ENCODE measurements around the gene SUPT16H. TPM values are rescaled to one million over a fixed set of nuclear protein-coding genes. Genes with fewer than 3 reads are reported as not detected.

Gene SUPT16H
- polyA plus RNA-seq, 1 of the 3 experiments (the other 2 are of a cell fraction): 53.7 TPM

- TF ChIP-seq RAD21 (IDR thresholded peaks at IDR 0.05; ENCODE audit: low read length): no peak
Measured at GRCh38 chr14:21414137-21414631, 30.4 kb upstream of the SUPT16H start (continued).

- no peaks in the 10 kb centered on the region; the same call in 1 of the 2 replicates for H3K79me2 ChIP-seq (ENCODE audit: insufficient read depth)
- H3K36me3 ChIP-seq (replicated peaks in 1 of 2; ENCODE audit: control insufficient read depth in 1 of 2, insufficient read depth in 2 of 2, low read length in 1 of 2): peaks cover 85 to 93% of the 10 kb centered on the region in 2 experiments
- H3K27ac ChIP-seq (ENCODE audit: low read depth in 2 of 2, low read length in 1 of 2): peak overlapping the region in 1 of 2 experiments; percentile 60; a peak in 2 of 4 replicates
- POLR2A ChIA-PET: no interaction called here
- peaks cover 24% of the 10 kb centered on the region for H3F3A ChIP-seq (replicated peaks; ENCODE audit: insufficient read depth)
- CTCF ChIA-PET: interaction anchor here (1.3 kb wide), 1 partner anchor 393 kb away, joined by 3 read pairs; no protein-coding TSS in a partner anchor
- H3K4me1 ChIP-seq (ENCODE audit: control insufficient read depth in 1 of 2, insufficient read depth in 2 of 2, low read depth in 1 of 2, low read length in 1 of 2): 0 out of 4 replicates have a peak, but pooled peaks cover 0 to 8% of the 10 kb centered on the region in 2 experiments
- 52% methylated on average over 3 of the region's 3 CpGs for WGBS (ENCODE audit: low lambda C conversion rate)
- no peak for DNase-seq
- H4K20me1 ChIP-seq (ENCODE audit: insufficient read depth): 0 out of 2 replicates have a peak, but pooled peaks cover 3% of the 10 kb centered on the region
- H3K4me2 ChIP-seq: peak overlapping the region; percentile 7; the same call in 1 of the 2 replicates
- no peaks in the 10 kb centered on the region for H3K27me3 ChIP-seq (ENCODE audit: insufficient read depth)
- TF ChIP-seq JUND (IDR thresholded peaks at IDR 0.05) (peak; percentile 30; the same call in 1 of the 2 replicates), SMC3 (IDR thresholded peaks at IDR 0.05; ENCODE audit: low read depth, low read length) (no peak), EP300 (IDR thresholded peaks at IDR 0.05; ENCODE audit: borderline replicate concordance in 1 of 2, low read depth in 1 of 2, low read length in 1 of 2) (no peak), FOXM1 (IDR thresholded peaks at IDR 0.05; ENCODE audit: low read depth) (no peak), FOSL2 (IDR thresholded peaks at IDR 0.05; ENCODE audit: borderline replicate concordance, low read depth) (peak; percentile 68; the same call in 1 of the 2 replicates), RXRA (IDR thresholded peaks at IDR 0.05; ENCODE audit: borderline replicate concordance, low read depth) (no peak)
- TF ChIP-seq, protein P1, sequence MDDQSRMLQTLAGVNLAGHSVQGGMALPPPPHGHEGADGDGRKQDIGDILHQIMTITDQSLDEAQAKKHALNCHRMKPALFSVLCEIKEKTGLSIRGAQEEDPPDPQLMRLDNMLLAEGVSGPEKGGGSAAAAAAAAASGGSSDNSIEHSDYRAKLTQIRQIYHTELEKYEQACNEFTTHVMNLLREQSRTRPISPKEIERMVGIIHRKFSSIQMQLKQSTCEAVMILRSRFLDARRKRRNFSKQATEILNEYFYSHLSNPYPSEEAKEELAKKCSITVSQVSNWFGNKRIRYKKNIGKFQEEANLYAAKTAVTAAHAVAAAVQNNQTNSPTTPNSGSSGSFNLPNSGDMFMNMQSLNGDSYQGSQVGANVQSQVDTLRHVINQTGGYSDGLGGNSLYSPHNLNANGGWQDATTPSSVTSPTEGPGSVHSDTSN (IDR thresholded peaks at IDR 0.05): no peak
- no peaks in the 10 kb centered on the region for H3K9me3 ChIP-seq
- no peak overlapping the region for H2AFZ ChIP-seq (ENCODE audit: low read depth)
- H3K4me3 ChIP-seq (ENCODE audit: low read depth in 2 of 2, low read length in 1 of 2): no peak overlapping the region
- no peaks in the 10 kb centered on the region for H3K9me2 ChIP-seq
- H3K9ac ChIP-seq: no peak overlapping the region
Measured at GRCh38 chr14:21408147-21408546, 24.3 kb upstream of the SUPT16H start.

GRCh38 chr14:21406213-21406612, 22.4 kb upstream of the SUPT16H start:
- Histone ChIP-seq H3K4me1 (ENCODE audit: control insufficient read depth in 1 of 2, insufficient read depth in 2 of 2, low read depth in 1 of 2, low read length in 1 of 2) (0 out of 4 replicates have a peak, but pooled peaks cover 0 to 8% of the 10 kb centered on the region in 2 experiments), H3K79me2 (ENCODE audit: insufficient read depth) (no peaks in the 10 kb centered on the region; the same call in 1 of the 2 replicates), H3F3A (replicated peaks; ENCODE audit: insufficient read depth) (peaks cover 20% of the 10 kb centered on the region), H3K9me3 (no peaks in the 10 kb centered on the region), H3K4me3 (ENCODE audit: low read depth in 2 of 2, low read length in 1 of 2) (no peak overlapping the region), H3K36me3 (replicated peaks in 1 of 2; ENCODE audit: control insufficient read depth in 1 of 2, insufficient read depth in 2 of 2, low read length in 1 of 2) (peaks cover 90 to 95% of the 10 kb centered on the region in 2 experiments), H3K27me3 (ENCODE audit: insufficient read depth) (no peaks in the 10 kb centered on the region), H3K4me2 (no peak overlapping the region), H3K9me2 (no peaks in the 10 kb centered on the region), H4K20me1 (ENCODE audit: insufficient read depth) (0 out of 2 replicates have a peak, but pooled peaks cover 3% of the 10 kb centered on the region), H3K9ac (no peak overlapping the region), H2AFZ (ENCODE audit: low read depth) (no peak overlapping the region), H3K27ac (ENCODE audit: low read depth in 2 of 2, low read length in 1 of 2) (no peak overlapping the region; a peak in 1 of 4 replicates)
- TF ChIP-seq, protein P2, sequence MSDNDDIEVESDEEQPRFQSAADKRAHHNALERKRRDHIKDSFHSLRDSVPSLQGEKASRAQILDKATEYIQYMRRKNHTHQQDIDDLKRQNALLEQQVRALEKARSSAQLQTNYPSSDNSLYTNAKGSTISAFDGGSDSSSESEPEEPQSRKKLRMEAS (IDR thresholded peaks at IDR 0.05; ENCODE audit: low read depth): no peak
- TF ChIP-seq GABPA (IDR thresholded peaks at IDR 0.05; ENCODE audit: low read depth) (no peak), RAD21 (IDR thresholded peaks at IDR 0.05; ENCODE audit: low read length) (no peak), CTCF (IDR thresholded peaks at IDR 0.05) (no peak), GATA2 (CRISPR knock-in tag; IDR thresholded peaks at IDR 0.05) (no peak), FOSL2 (IDR thresholded peaks at IDR 0.05; ENCODE audit: borderline replicate concordance, low read depth) (no peak), NRF1 (IDR thresholded peaks at IDR 0.05; ENCODE audit: low read depth, low read length) (no peak), POLR2AphosphoS5 (IDR thresholded peaks at IDR 0.05; ENCODE audit: low read depth, low read length) (no peak), JUND (IDR thresholded peaks at IDR 0.05) (no peak), RXRA (IDR thresholded peaks at IDR 0.05; ENCODE audit: borderline replicate concordance, low read depth) (no peak), YY1 (IDR thresholded peaks at IDR 0.05; ENCODE audit: low read depth) (no peak), TAF1 (IDR thresholded peaks at IDR 0.05; ENCODE audit: borderline replicate concordance, low read depth, low read length) (no peak)
- TF ChIP-seq, protein P3, sequence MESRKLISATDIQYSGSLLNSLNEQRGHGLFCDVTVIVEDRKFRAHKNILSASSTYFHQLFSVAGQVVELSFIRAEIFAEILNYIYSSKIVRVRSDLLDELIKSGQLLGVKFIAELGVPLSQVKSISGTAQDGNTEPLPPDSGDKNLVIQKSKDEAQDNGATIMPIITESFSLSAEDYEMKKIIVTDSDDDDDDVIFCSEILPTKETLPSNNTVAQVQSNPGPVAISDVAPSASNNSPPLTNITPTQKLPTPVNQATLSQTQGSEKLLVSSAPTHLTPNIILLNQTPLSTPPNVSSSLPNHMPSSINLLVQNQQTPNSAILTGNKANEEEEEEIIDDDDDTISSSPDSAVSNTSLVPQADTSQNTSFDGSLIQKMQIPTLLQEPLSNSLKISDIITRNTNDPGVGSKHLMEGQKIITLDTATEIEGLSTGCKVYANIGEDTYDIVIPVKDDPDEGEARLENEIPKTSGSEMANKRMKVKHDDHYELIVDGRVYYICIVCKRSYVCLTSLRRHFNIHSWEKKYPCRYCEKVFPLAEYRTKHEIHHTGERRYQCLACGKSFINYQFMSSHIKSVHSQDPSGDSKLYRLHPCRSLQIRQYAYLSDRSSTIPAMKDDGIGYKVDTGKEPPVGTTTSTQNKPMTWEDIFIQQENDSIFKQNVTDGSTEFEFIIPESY (IDR thresholded peaks at IDR 0.05; ENCODE audit: borderline replicate concordance, low read depth): no peak
- POLR2A ChIA-PET: no interaction called here
- no peak for DNase-seq
- CTCF ChIA-PET: interaction anchor here (0.7 to 1.2 kb wide), 3 partner anchors 13 to 21 kb away, joined by 3 read pairs; no protein-coding TSS in a partner anchor
